Mesenteric fat pad (tissue), 1 donor: ENCODE data around the gene VPS25. TPM values are rescaled to one million over a fixed set of nuclear protein-coding genes. Genes with fewer than 3 reads are reported as not detected.

Source experiments
- DNase-seq: peaks from one replicate; pipeline ENCODE4 v3.0.0-alpha.2; 2020; ENCODE audit warnings: low spot score
- total RNA-seq: library from RNA; stranded (reverse); fragmentation: NEBNext Ultra II Directional; extraction: Animal tissue kit (Norgen Biotek cat#: 25700); gene quantifications from one replicate; pipeline ENCODE4 v1.2.1, GENCODE V29; 2021
- donor health status: DM: yes; HTN: yes; CAD: no.

The VPS25 gene
- total RNA-seq, 1 donor from 2014 or later, result 41.1 TPM

GRCh38 chr17:42792545-42792944 lies 19.3 kb downstream of the VPS25 start:
- no peak for DNase-seq

GRCh38 chr17:42795061-42795460 lies 21.8 kb downstream of the VPS25 start:
- no peak for DNase-seq

DNA sequence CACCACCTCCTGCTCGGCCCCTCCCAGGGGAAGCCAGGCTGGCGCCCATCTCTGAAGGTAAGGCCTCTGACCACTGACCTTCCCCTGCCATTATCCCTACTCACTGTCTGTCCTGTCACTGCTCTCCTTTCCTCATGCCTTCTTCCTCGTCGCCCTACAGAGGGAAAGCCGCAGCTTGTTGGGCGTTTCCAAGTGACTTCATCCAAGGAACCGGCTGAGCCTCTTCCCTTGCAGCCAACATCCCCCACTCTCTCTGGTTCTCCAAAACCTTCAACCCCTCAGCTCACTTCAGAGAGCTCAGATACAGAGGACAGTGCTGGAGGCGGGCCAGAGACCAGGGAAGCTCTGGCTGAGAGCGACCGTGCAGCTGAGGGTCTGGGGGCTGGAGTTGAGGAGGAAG lies 22.2 kb downstream of the VPS25 start:
- DNase-seq, result no peak

GRCh38 chr17:42796066-42796758 lies 23.0 kb downstream of the VPS25 start:
- DNase-seq, result no peak

GRCh38 chr17:42797067-42798007 lies 24.1 kb downstream of the VPS25 start:
- DNase-seq, result no peak

DNA sequence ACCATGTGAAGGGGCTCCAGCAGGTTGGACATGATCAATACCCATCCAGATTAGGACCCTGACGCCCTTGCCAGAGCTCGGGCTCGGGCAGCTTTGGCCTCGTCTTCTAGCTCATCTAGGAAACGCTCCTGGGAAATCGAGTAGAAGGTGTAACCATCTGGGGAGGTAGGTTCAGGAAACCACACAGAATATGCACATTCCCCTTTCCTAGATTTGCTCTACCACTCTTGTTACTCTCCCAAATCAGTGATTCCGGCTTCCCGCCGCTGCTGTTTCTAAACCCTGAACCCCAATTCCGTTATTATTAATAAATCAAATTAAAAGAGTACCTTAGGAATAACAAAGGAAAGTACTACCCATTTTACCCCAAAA lies 24.7 kb downstream of the VPS25 start:
- DNase-seq, result no peak

DNA sequence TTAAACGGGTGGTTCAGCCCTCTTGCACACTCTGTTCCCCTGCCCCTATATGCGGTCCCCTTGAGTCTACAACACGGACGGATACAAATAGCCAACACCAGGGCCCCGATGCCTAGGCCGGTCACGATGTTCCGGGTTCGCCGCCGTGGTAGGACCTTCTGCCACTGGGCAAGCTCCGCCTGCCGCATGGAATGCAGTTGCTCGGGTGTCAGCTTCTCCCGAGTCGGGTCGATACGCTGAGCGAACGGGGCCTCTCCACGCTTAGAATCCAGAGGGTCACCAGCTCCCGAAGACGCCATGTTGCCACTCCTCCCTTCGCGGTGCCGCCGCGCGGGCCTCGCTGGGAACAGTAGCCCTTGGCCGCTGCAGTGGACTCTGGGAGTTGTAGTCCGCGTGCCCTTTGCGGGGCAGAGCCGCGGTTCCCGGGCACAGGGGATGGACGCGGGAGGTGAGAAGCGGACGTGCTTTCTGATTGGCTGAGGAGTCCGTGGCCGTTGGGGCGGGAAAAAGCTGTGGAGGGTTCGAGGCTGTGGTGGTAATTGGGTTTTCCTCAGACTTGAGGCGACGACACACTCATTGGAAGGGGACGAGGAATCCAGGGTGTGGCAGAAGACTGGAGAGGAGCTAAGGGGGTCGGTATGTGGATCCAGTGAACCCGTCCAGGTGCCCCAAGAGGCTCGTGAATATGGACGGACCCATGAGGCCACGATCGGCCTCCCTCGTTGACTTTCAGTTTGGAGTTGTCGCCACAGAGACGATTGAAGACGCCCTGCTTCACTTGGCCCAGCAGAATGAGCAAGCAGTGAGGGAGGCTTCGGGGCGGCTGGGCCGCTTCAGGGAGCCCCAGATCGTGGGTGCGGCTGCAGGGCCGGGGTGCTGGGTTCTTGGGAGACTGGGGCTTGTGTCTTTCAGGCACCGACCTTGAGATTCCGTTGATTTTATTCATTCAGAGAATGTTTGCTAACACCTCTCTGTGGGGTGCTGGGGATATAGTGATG lies 25.4 kb downstream of the VPS25 start, which contains the start of the genes CNTD1 and COA3:
TSS of gene CNTD1 (plus strand) at position 479 of the 998 bp plus-strand sequence. CDS start at position 686, 207 bp downstream.
TSS of gene COA3 (minus strand) at position 322 of the 998 bp plus-strand sequence. CDS start at position 299, 23 bp downstream.
- DNase-seq, result peak; percentile 95

GRCh38 chr17:42803074-42803883 lies 30.0 kb downstream of the VPS25 start:
- no peak for DNase-seq

DNA sequence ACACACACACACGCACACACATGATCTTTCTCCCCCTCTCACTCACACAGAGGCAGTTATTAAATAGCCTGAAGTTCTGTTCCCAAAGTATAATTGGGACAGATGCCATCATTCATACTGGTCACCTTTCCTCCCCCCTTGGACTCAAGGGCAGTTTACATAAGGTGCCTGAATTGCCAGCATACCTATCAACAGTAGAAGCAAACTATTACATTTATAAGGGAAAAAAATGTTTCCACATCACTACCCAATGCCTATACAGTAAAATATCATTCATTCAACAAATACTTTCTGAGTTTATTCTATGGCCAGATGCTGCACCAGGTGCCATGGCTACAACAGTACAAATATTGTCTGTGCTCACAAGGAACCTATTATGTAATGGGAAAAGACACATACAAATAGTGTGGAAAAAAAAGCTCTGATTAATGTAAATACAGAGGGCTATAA lies 31.7 kb downstream of the VPS25 start:
- no peak for DNase-seq

- DNase-seq, result no peak
These were observed 33.0 kb downstream of the VPS25 start for GRCh38 chr17:42806249-42806648.

- no peak for DNase-seq
These were observed 36.0 kb downstream of the VPS25 start for GRCh38 chr17:42809250-42809649.

GRCh38 chr17:42814633-42815399 lies 41.6 kb downstream of the VPS25 start:
- no peak for DNase-seq

GRCh38 chr17:42817866-42818265 lies 44.6 kb downstream of the VPS25 start:
- no peak for DNase-seq

DNA sequence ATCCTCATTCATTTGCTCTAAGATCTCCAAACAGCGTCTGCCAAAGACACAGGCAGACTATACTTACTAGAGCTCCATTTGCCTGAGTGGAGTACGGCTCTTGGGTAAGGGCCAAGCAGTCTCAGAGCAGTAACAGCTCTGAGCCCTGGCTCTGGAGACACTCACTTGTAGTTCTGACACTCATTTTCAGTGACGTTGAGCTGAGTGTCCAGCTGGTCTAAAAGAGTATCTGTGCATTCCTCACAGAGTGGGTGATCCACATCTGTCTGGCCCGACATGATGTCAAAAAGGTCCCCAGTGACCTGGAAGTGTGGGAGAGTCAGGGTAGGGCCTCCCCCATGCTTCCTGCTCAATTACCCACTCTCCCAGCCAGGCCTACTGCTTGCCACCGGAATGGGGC lies 45.1 kb downstream of the VPS25 start:
- no peak for DNase-seq

GRCh38 chr17:42819939-42820535 lies 46.8 kb downstream of the VPS25 start:
- no peak for DNase-seq

DNA sequence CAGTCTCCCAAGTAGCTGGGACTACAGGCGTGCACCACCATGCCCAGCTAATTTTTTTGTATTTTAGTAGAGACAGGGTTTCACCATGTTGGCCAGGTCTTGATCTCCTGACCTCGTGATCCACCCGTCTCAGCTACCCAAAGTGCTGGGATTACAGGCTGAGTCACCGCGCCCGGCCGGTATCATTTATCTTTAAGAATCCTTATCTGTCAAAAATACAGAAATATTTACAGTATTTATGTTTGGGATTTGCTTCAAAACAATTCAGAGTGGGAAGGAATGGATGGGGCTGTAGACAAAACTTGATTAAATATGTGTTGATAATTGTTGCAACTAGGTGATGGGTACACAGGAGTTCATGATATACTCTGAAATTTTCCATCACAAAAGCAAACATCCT lies 47.9 kb downstream of the VPS25 start:
- DNase-seq, result no peak

GRCh38 chr17:42827472-42827871 lies 54.2 kb downstream of the VPS25 start:
- DNase-seq, result no peak
